ENCODE results near the gene MTCH1.
"Not testable (repeated sequence)": the region's sequence is repeated elsewhere in the genome, so short reads cannot be mapped to it uniquely, and the experiment has no call there.

The MTCH1 gene

GRCh38 chr6:36946526-36946925 is 39.5 kb downstream of the MTCH1 start:
- DNase-seq = no peak

- no peak for DNase-seq
Observed at GRCh38 chr6:36945301-36945700, 40.7 kb downstream of the MTCH1 start.

- DNase-seq = no peak
Observed at GRCh38 chr6:36944650-36945049, 41.3 kb downstream of the MTCH1 start.

GRCh38 chr6:36942329-36942728 is 43.7 kb downstream of the MTCH1 start:
- not testable (repeated sequence) for DNase-seq

DNA sequence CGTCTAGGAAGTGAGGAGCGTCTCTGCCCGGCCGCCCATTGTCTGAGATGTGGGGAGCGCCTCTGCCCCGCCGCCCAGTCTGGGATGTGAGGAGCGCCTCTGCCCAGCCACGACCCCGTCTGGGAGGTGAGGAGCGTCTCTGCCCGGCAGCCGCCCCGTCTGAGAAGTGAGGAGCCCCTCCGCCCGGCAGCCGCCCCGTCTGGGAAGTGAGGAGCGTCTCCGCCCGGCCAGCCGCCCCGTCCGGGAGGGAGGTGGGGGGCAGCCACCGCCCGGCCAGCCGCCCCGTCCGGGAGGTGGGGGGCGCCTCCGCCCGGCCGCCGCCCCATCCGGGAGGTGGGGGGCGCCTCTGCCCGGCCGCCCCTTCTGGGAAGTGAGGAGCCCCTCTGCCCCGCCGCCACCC is 44.4 kb downstream of the MTCH1 start:
- not testable (repeated sequence) for DNase-seq

- DNase-seq = no peak
Observed at GRCh38 chr6:36940027-36940426, 46.0 kb downstream of the MTCH1 start.

DNA sequence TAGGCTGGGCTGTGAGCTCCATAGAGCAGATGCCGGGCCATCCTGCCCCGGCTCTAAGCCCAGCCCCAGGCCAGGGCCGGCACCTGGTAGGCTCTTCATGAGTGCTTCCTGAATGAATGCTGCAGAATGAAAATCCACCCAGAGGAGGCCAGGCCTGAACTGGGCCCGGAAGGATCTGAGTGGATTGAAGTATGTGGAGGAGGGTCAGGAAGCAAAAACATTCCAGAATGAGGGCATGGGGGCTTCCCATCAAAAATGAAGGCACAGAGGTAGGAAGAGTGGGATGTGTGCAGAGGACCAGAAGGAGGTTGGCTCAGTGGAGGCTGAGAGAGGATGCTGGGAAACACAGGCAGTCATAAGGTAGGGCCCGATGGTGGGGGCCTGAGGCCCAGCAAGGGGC is 47.0 kb downstream of the MTCH1 start:
- not testable (repeated sequence) for DNase-seq

GRCh38 chr6:36938536-36938935 is 47.5 kb downstream of the MTCH1 start:
- DNase-seq = no peak

DNA sequence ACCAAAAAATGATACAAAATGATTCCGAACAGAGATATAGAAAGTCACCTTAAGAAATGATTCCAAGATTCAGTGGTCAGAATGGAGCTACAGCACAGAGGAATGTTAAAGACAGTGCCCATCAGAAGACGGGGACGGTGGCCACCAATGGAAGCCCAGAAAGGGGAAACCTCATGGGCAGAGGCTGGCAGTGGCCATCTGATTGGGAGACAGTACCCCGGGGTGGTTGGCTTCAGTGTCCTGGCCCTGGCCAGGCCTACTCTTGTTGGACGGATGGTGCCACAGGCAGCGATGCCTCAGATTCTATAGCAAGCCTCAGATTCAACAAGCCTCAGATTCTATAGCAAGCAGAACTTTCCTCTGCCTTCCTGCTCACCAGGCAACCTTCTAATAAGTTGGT is 48.1 kb downstream of the MTCH1 start:
- no peak for DNase-seq

DNA sequence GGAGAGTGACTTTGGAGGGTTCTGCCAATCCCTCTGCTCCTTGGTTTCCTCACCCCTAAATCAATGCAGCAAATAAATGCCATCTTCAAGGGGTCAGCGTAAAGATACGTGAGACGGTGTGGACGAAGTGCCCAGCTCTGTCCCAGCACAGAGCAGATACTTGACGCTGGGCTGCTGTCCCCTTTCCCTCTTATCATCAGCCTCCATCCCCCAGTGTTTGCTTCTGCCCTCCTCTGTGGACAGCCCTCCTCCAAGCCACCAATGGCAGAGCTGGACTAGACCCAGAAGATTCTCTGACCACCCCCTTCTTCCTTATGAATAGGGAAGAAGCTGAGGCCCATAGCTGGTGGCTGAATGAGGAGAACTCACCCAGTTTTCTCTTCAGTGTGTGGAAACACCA is 49.2 kb downstream of the MTCH1 start:
- no peak for DNase-seq

DNA sequence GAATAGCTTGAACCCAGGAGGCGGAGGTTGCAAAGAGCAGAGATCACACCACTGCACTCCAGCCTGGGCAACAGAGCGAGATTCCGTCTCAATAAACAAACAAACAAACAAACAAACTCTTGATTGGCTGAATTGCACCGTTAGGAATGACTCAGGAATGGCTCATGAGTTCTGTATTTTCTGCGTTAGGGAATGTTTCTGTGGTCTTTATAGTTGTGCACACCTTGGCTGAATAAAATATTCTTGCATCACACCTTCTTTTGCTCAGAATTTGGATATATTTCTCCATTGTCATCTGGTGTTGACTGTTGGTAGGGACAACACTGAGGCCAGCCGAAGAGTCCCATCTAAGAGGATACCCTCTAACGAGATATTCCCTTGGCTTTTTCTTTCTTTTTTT is 51.1 kb downstream of the MTCH1 start:
- no peak for DNase-seq

DNA sequence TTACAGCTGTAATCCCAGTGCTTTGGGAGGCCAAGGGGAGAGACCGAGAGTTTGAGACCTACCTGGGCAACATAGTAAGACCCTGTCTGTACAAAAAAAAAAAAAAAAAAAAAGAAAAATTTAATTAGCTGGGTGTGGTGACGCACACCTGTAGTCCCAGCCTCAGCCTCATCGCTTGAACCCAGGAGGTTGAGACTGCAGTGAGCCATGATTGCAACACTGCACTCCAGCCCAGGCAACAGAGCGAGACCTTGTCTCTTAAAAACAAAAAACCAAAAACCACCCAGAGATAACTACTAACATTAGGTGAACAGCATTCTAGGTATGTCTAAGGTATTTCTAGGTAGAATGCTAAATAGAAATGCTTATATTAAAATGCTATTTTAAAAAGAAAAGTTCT is 52.5 kb downstream of the MTCH1 start:
- no peak for DNase-seq

DNA sequence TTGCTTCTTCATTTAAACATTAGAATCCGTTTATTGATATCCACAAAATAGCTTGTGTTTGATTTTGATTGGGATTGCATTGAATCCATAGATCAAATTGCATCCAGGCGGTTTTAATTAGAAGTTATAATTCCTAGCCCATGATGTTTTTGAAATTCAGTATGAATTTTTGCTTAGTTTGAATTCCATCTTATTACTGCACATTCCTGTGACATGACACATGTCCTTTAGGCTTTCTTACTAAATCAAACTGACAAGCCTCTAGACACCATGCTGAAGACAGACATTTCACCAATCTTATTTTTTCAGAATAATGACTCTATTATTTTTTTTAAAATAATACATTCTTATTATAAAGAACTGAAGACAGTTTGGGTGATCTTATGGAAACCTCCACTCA is 52.9 kb downstream of the MTCH1 start:
- DNase-seq = no peak

GRCh38 chr6:36930483-36930882 is 55.5 kb downstream of the MTCH1 start:
- no peak for DNase-seq

- no peak for DNase-seq
Observed at GRCh38 chr6:36929607-36930006, 56.4 kb downstream of the MTCH1 start.

DNA sequence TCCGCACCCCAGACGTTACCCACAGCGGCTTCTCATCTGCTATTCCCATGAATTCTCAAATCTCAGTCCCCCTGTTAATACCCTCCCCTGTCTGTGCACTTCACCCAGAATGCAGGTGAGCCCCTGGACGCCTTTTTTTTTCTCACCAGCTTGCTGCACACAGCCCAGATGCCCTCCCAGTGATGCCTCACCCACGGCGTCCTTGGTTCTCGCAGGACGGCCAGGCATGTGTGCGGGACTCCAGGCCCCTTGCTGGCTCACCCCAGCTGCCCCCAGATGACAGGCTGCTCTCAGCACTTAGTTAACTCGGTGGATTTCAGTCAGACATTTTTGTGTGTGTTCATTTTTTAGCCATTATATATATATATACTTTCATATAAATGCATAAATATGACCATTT is 56.8 kb downstream of the MTCH1 start:
- DNase-seq = no peak

- DNase-seq = no peak
Observed at GRCh38 chr6:36928547-36928918, 57.5 kb downstream of the MTCH1 start.

DNA sequence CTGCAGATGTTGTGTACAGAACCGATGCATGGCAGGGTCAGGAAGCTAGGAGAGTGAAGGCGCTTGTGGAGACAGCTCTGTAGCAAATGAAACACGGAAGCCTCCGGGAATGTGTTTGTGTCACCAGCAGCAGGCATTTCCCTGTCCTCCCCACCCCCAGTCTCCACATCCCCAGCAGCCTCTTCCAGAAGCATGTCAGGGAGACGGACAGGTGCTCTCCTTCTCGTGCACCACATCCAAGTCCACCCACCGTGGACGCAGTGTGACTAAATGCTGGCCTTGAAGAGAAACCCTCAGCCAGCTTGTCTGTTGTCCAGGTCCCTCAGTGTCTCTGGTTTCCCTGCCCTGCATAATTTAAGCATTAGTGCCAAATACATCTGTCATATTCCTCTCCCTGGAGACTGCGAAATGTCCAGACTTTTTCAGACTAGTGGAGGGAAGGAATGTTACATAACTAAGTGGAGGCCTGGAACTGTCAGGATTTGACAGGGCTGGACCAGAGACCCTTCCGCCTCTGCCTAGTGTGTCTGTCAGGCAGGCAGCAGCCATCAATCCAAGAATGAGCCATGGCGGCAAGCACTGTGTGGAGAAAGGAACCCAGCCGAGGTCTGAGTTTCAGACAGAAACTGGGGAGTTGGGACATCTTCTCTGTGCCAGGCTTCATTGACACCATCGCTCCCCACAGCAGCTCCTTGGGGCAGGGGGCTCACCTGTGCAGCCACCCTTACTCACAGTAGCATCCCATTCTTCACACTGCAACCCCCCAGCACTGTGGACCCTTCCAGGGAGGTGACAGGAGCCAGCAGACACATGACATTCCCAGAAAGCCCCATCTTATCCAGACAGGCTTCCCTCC is 58.1 kb downstream of the MTCH1 start:
- no peak for DNase-seq

GRCh38 chr6:36926708-36927513 is 59.1 kb downstream of the MTCH1 start:
- DNase-seq = no peak

GRCh38 chr6:36925809-36926208 is 60.2 kb downstream of the MTCH1 start:
- no peak for DNase-seq

- DNase-seq = no peak
Observed at GRCh38 chr6:36924778-36925374, 61.1 kb downstream of the MTCH1 start.

- no peak for DNase-seq
Observed at GRCh38 chr6:36924131-36924530, 61.9 kb downstream of the MTCH1 start.

GRCh38 chr6:36920546-36920945 is 65.5 kb downstream of the MTCH1 start:
- DNase-seq = no peak

DNA sequence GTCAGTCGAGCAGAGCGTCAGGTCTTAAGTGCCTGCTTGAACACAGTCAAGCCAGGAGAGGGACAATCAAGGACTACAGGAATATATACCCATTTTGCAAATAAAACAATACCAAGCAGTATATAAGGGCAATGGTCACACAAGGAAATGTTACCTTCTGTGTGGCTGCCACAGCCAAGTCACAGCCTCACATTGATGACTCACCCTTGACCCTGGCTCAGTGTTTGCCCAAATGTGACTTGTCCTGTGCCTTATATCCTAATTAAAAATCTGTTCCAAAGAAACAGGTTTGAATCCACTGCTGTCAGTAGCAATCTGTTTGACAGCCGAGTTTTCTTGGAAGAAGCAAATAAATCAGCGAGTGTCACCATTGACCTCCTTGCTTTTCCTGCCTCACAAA is 65.9 kb downstream of the MTCH1 start:
- no peak for DNase-seq
